Measurements from ENCODE around the gene AHCYL1. TPM values are rescaled to one million over a fixed set of nuclear protein-coding genes. Genes with fewer than 3 reads are reported as not detected.

AHCYL1 gene
- total RNA-seq, 1 experiment from 2014 or later: 92.0 TPM

GRCh38 chr1:109954041-109954512 lies 30.5 kb upstream of the AHCYL1 start:
- no peak overlapping the region for H3K9ac ChIP-seq (ENCODE audit: low read length)
- ATAC-seq: no peak
- DNase-seq (ENCODE audit: low read depth, low spot score): no peak
- H3K4me3 ChIP-seq (replicated peaks in 1 of 2; ENCODE audit: low read depth in 1 of 2, low read length in 2 of 2): no peak overlapping the region
- no peaks in the 10 kb centered on the region for H3K36me3 ChIP-seq (ENCODE audit: control insufficient read depth in 1 of 2, insufficient read depth in 2 of 2, low read length in 2 of 2)
- no peaks in the 10 kb centered on the region for H3K27me3 ChIP-seq (ENCODE audit: insufficient read depth, low read length)
- TF ChIP-seq ZFX (IDR thresholded peaks at IDR 0.05) (no peak), CBX3 (IDR thresholded peaks at IDR 0.05; ENCODE audit: low read depth) (no peak), EZH2phosphoT487 (IDR thresholded peaks at IDR 0.05; ENCODE audit: borderline replicate concordance) (no peak), SIN3A (IDR thresholded peaks at IDR 0.05; ENCODE audit: low read depth) (no peak), SRF (IDR thresholded peaks at IDR 0.05; ENCODE audit: low read depth) (no peak), JUND (IDR thresholded peaks at IDR 0.05) (no peak), YY1 (IDR thresholded peaks at IDR 0.05; ENCODE audit: extremely low read depth, insufficient replicate concordance, low read depth, low read length) (no peak), ZBTB33 (IDR thresholded peaks at IDR 0.05; ENCODE audit: extremely low read depth, insufficient replicate concordance, low read length) (no peak), RAD21 (IDR thresholded peaks at IDR 0.05; ENCODE audit: low read depth) (no peak), POLR2AphosphoS5 (IDR thresholded peaks at IDR 0.05; ENCODE audit: low read depth, low read length) (no peak), ZNF274 (IDR thresholded peaks at IDR 0.05; ENCODE audit: low read depth, low read length) (no peak), FOSL1 (IDR thresholded peaks at IDR 0.05; ENCODE audit: low read depth) (no peak), TCF7L2 (IDR thresholded peaks at IDR 0.05; ENCODE audit: borderline replicate concordance, extremely low read depth, insufficient read depth, insufficient read length) (no peak), EGR1 (IDR thresholded peaks at IDR 0.05; ENCODE audit: low read depth) (no peak), ATF3 (IDR thresholded peaks at IDR 0.05) (no peak), CTCF (IDR thresholded peaks at IDR 0.05 in 2 of 3, conservative IDR thresholded peaks at IDR 0.05 in 1 of 3; ENCODE audit: borderline replicate concordance in 1 of 3, insufficient read depth in 1 of 3, low read depth in 2 of 3, low read length in 2 of 3) (no peak), EZH2 (IDR thresholded peaks at IDR 0.05) (no peak), MAX (IDR thresholded peaks at IDR 0.05) (no peak), REST (IDR thresholded peaks at IDR 0.05; ENCODE audit: low read depth) (no peak)
- no TSS peak for BruUV-seq (replicated peaks)
- no peak overlapping the region for H3K4me2 ChIP-seq (ENCODE audit: low read length)
- H3K9me3 ChIP-seq (ENCODE audit: control insufficient read depth in 1 of 2, insufficient read depth in 1 of 2, low read depth in 1 of 2, low read length in 2 of 2): no peaks in the 10 kb centered on the region
- ChIA-PET CTCF (no interaction called here), POLR2A (no interaction called here), RAD21 (ENCODE audit: low non-redundant PET in 1 of 2, low total read pairs in 2 of 2, uncharacterized antibody in 2 of 2, unreplicated experiment in 2 of 2) (no interaction called here)
- H3K27ac ChIP-seq (ENCODE audit: low read depth, low read length): no peak overlapping the region
- H3K4me1 ChIP-seq (ENCODE audit: control insufficient read depth in 1 of 2, insufficient read depth in 2 of 2, low read length in 2 of 2): no peaks in the 10 kb centered on the region
- H3K79me2 ChIP-seq (ENCODE audit: insufficient read depth, low read length): no peaks in the 10 kb centered on the region
- no peaks in the 10 kb centered on the region for H3K9me2 ChIP-seq (ENCODE audit: insufficient read depth)
- H2AFZ ChIP-seq (ENCODE audit: low read depth, low read length, poor library complexity, severe bottlenecking): no peak overlapping the region
- intact Hi-C loops (cut with micrococcal nuclease): no loop called here
- no peaks in the 10 kb centered on the region for H4K20me1 ChIP-seq (ENCODE audit: insufficient read depth)
